Measurements from ENCODE around the gene ZNF827. TPM values are rescaled to one million over a fixed set of nuclear protein-coding genes. Genes with fewer than 3 reads are reported as not detected.
A peak's percentile ranks its signal among the peaks of the same experiment; 100 is the strongest.

ZNF827 gene
- total and polyA plus RNA-seq, 2 experiments from 2014 or later: 20.3 to 33.1 TPM

DNA sequence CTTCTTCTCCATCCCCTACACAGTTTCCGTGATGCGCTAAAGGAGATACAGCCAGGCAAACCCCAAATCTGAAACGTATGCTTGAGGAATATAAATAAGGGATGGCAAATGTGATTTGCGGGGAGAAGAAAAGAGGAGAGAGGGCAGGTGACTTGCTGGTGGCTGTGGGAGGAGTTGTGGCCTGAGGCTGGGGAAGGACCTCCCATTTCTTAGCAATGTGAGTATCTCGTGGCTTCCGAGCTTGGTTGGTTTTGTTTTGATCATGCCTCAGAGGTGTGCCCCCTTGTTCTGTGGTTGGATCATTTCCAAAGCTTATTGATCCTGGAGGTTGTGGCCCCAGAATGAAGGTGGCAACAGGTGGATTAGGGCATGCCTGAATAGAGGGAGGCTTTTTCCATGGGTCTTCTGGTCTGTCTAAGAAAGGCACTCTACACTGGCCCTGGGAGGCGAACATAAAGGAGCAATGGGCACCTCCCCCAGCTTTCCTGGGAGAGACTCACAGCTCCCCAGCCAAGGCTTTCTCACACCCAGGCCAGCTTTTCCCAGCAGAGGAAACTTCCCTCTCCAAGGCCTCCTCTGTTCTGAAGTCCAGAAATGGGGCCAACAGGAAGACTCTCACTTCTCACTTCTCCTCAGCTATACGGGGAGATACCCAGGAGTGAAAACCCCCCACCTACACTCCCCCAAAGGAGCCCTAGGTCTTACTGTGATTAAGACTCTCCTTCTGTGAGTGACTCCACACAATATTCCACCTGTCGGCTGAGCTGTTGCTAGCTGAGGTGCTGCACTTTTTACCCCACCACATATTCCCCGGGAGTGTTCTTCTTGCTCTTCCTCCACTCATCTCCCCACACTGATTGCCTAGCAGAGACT lies 218.6 kb downstream of the ZNF827 start:
- Histone ChIP-seq H3K27me3 (ENCODE audit: insufficient read depth) (no peaks in the 10 kb centered on the region), H3K4me1 (ENCODE audit: insufficient read depth) (peaks cover 9% of the 10 kb centered on the region; the same call in 1 of the 2 replicates), H2AFZ (peak overlapping the region; percentile 80), H3F3A (replicated peaks; ENCODE audit: low read depth) (0 out of 2 replicates have a peak, but pooled peaks cover 3% of the 10 kb centered on the region), H3K4me3 (no peak overlapping the region), H3K27ac (ENCODE audit: low read depth) (no peak overlapping the region), H3K36me3 (ENCODE audit: insufficient read depth) (no peaks in the 10 kb centered on the region), H4K20me1 (replicated peaks; ENCODE audit: insufficient read depth) (no peaks in the 10 kb centered on the region), H3K4me2 (no peak overlapping the region), H3K9me2 (ENCODE audit: insufficient read depth) (peaks cover 10% of the 10 kb centered on the region), H3K79me2 (replicated peaks; ENCODE audit: insufficient read depth) (no peaks in the 10 kb centered on the region)
- Mint-ChIP-seq H3K9me3 (peaks cover 16% of the 10 kb centered on the region), H3K4me3 (no peak overlapping the region), H3K27me3 (ENCODE audit: insufficient read depth, low read depth, poor library complexity) (peaks cover 4% of the 10 kb centered on the region), H3K27ac (no peak overlapping the region; the same call in 1 of the 2 replicates), H3K36me3 (ENCODE audit: low read depth) (peaks cover 16% of the 10 kb centered on the region), H3K4me1 (peaks cover 10% of the 10 kb centered on the region)
- ATAC-seq: peak; percentile 31; the same call in 1 of the 3 replicates
- DNase-seq (ENCODE audit: low spot score): peak; percentile 17
- TF ChIP-seq ZNF331 (CRISPR knock-in tag; IDR thresholded peaks at IDR 0.05; ENCODE audit: low read depth) (no peak), NANOG (IDR thresholded peaks at IDR 0.05; ENCODE audit: borderline replicate concordance) (no peak), STAT1 (IDR thresholded peaks at IDR 0.05; ENCODE audit: unreplicated experiment) (no peak), ZNF114 (CRISPR knock-in tag; IDR thresholded peaks at IDR 0.05) (no peak), EZH2 (IDR thresholded peaks at IDR 0.05; ENCODE audit: low read depth, unreplicated experiment) (no peak), EZH2phosphoT487 (IDR thresholded peaks at IDR 0.05; ENCODE audit: unreplicated experiment) (no peak), CREB1 (CRISPR knock-in tag; IDR thresholded peaks at IDR 0.05; ENCODE audit: low read depth) (no peak), JUNB (IDR thresholded peaks at IDR 0.05; ENCODE audit: unreplicated experiment) (no peak), POLR2AphosphoS5 (IDR thresholded peaks at IDR 0.05; ENCODE audit: low read depth) (no peak)
- TF ChIP-seq, protein P1, sequence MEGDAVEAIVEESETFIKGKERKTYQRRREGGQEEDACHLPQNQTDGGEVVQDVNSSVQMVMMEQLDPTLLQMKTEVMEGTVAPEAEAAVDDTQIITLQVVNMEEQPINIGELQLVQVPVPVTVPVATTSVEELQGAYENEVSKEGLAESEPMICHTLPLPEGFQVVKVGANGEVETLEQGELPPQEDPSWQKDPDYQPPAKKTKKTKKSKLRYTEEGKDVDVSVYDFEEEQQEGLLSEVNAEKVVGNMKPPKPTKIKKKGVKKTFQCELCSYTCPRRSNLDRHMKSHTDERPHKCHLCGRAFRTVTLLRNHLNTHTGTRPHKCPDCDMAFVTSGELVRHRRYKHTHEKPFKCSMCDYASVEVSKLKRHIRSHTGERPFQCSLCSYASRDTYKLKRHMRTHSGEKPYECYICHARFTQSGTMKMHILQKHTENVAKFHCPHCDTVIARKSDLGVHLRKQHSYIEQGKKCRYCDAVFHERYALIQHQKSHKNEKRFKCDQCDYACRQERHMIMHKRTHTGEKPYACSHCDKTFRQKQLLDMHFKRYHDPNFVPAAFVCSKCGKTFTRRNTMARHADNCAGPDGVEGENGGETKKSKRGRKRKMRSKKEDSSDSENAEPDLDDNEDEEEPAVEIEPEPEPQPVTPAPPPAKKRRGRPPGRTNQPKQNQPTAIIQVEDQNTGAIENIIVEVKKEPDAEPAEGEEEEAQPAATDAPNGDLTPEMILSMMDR (conservative IDR thresholded peaks at IDR 0.05; ENCODE audit: low read depth in 2 of 2): no peak
- TF ChIP-seq, protein P2, sequence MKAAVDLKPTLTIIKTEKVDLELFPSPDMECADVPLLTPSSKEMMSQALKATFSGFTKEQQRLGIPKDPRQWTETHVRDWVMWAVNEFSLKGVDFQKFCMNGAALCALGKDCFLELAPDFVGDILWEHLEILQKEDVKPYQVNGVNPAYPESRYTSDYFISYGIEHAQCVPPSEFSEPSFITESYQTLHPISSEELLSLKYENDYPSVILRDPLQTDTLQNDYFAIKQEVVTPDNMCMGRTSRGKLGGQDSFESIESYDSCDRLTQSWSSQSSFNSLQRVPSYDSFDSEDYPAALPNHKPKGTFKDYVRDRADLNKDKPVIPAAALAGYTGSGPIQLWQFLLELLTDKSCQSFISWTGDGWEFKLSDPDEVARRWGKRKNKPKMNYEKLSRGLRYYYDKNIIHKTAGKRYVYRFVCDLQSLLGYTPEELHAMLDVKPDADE (IDR thresholded peaks at IDR 0.05): no peak
- TF ChIP-seq, protein P3, sequence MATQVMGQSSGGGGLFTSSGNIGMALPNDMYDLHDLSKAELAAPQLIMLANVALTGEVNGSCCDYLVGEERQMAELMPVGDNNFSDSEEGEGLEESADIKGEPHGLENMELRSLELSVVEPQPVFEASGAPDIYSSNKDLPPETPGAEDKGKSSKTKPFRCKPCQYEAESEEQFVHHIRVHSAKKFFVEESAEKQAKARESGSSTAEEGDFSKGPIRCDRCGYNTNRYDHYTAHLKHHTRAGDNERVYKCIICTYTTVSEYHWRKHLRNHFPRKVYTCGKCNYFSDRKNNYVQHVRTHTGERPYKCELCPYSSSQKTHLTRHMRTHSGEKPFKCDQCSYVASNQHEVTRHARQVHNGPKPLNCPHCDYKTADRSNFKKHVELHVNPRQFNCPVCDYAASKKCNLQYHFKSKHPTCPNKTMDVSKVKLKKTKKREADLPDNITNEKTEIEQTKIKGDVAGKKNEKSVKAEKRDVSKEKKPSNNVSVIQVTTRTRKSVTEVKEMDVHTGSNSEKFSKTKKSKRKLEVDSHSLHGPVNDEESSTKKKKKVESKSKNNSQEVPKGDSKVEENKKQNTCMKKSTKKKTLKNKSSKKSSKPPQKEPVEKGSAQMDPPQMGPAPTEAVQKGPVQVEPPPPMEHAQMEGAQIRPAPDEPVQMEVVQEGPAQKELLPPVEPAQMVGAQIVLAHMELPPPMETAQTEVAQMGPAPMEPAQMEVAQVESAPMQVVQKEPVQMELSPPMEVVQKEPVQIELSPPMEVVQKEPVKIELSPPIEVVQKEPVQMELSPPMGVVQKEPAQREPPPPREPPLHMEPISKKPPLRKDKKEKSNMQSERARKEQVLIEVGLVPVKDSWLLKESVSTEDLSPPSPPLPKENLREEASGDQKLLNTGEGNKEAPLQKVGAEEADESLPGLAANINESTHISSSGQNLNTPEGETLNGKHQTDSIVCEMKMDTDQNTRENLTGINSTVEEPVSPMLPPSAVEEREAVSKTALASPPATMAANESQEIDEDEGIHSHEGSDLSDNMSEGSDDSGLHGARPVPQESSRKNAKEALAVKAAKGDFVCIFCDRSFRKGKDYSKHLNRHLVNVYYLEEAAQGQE (IDR thresholded peaks at IDR 0.05; ENCODE audit: unreplicated experiment): no peak
- TF ChIP-seq, protein P4, sequence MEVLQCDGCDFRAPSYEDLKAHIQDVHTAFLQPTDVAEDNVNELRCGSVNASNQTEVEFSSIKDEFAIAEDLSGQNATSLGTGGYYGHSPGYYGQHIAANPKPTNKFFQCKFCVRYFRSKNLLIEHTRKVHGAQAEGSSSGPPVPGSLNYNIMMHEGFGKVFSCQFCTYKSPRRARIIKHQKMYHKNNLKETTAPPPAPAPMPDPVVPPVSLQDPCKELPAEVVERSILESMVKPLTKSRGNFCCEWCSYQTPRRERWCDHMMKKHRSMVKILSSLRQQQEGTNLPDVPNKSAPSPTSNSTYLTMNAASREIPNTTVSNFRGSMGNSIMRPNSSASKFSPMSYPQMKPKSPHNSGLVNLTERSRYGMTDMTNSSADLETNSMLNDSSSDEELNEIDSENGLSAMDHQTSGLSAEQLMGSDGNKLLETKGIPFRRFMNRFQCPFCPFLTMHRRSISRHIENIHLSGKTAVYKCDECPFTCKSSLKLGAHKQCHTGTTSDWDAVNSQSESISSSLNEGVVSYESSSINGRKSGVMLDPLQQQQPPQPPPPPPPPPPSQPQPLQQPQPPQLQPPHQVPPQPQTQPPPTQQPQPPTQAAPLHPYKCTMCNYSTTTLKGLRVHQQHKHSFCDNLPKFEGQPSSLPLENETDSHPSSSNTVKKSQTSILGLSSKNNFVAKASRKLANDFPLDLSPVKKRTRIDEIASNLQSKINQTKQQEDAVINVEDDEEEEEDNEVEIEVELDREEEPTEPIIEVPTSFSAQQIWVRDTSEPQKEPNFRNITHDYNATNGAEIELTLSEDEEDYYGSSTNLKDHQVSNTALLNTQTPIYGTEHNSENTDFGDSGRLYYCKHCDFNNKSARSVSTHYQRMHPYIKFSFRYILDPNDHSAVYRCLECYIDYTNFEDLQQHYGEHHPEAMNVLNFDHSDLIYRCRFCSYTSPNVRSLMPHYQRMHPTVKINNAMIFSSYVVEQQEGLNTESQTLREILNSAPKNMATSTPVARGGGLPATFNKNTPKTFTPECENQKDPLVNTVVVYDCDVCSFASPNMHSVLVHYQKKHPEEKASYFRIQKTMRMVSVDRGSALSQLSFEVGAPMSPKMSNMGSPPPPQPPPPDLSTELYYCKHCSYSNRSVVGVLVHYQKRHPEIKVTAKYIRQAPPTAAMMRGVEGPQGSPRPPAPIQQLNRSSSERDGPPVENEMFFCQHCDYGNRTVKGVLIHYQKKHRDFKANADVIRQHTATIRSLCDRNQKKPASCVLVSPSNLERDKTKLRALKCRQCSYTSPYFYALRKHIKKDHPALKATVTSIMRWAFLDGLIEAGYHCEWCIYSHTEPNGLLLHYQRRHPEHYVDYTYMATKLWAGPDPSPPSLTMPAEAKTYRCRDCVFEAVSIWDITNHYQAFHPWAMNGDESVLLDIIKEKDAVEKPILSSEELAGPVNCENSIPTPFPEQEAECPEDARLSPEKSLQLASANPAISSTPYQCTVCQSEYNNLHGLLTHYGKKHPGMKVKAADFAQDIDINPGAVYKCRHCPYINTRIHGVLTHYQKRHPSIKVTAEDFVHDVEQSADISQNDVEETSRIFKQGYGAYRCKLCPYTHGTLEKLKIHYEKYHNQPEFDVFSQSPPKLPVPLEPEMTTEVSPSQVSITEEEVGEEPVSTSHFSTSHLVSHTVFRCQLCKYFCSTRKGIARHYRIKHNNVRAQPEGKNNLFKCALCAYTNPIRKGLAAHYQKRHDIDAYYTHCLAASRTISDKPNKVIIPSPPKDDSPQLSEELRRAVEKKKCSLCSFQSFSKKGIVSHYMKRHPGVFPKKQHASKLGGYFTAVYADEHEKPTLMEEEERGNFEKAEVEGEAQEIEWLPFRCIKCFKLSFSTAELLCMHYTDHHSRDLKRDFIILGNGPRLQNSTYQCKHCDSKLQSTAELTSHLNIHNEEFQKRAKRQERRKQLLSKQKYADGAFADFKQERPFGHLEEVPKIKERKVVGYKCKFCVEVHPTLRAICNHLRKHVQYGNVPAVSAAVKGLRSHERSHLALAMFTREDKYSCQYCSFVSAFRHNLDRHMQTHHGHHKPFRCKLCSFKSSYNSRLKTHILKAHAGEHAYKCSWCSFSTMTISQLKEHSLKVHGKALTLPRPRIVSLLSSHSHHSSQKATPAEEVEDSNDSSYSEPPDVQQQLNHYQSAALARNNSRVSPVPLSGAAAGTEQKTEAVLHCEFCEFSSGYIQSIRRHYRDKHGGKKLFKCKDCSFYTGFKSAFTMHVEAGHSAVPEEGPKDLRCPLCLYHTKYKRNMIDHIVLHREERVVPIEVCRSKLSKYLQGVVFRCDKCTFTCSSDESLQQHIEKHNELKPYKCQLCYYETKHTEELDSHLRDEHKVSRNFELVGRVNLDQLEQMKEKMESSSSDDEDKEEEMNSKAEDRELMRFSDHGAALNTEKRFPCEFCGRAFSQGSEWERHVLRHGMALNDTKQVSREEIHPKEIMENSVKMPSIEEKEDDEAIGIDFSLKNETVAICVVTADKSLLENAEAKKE (CRISPR knock-in tag; IDR thresholded peaks at IDR 0.05): no peak

All from GM23338 (cell line).